ENCODE results near the gene ADGRB2. TPM values are rescaled to one million over a fixed set of nuclear protein-coding genes. Genes with fewer than 3 reads are reported as not detected.

ADGRB2 gene
- total and polyA plus RNA-seq, 7 donors = 1.3 to 3.9 (median 1.4) TPM; not detected in 2

DNA sequence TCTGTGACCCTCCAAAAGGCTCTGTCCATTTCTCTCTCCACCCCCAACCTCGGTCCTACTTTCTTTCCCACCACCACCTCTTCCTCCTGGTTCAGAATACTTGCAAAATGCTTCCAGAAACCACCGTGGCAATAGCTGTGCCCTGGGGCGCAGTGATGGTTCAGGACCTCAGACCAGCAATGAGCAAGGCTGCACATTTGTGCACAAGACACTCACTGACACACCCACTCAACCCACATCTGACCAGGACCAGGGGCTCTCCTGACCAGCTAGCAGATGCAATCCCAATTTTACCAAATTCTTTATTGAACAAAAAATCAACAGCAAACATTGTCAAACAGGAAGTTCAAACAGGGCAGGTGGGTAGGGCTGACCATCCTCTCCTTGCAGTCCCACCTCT lies 26.0 kb upstream of the ADGRB2 start:
- TF ChIP-seq POLR2AphosphoS5 (IDR thresholded peaks at IDR 0.05) = no peak
- TF ChIP-seq POLR2A (IDR thresholded peaks at IDR 0.05) = no peak
- TF ChIP-seq EP300 (IDR thresholded peaks at IDR 0.05) = no peak
- TF ChIP-seq, protein P1, sequence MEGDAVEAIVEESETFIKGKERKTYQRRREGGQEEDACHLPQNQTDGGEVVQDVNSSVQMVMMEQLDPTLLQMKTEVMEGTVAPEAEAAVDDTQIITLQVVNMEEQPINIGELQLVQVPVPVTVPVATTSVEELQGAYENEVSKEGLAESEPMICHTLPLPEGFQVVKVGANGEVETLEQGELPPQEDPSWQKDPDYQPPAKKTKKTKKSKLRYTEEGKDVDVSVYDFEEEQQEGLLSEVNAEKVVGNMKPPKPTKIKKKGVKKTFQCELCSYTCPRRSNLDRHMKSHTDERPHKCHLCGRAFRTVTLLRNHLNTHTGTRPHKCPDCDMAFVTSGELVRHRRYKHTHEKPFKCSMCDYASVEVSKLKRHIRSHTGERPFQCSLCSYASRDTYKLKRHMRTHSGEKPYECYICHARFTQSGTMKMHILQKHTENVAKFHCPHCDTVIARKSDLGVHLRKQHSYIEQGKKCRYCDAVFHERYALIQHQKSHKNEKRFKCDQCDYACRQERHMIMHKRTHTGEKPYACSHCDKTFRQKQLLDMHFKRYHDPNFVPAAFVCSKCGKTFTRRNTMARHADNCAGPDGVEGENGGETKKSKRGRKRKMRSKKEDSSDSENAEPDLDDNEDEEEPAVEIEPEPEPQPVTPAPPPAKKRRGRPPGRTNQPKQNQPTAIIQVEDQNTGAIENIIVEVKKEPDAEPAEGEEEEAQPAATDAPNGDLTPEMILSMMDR (IDR thresholded peaks at IDR 0.05) = no peak
- Histone ChIP-seq H3K27me3 (no peaks in the 10 kb centered on the region), H3K4me1 (peaks cover 0 to 9% (median 4%) of the 10 kb centered on the region in 4 donors), H3K9me3 (no peaks in the 10 kb centered on the region), H3K36me3 (no peaks in the 10 kb centered on the region), H3K4me3 (no peak overlapping the region), H3K27ac (no peak overlapping the region)
- WGBS, 2 donors = 76 to 83% methylated on average over 3 of the region's 3 CpGs
- peak; percentile 50 for DNase-seq
- intact Hi-C loops (cut with DNase I) = no loop called here

- peak overlapping the region; percentile 80 to 84 (median 82) for H3K27ac ChIP-seq
- 9 to 15% methylated on average over 26 of the region's 26 CpGs for WGBS, 2 donors
- H3K27me3 ChIP-seq = no peaks in the 10 kb centered on the region
Measured at GRCh38 chr1:31789259-31790065, 25.3 kb upstream of the ADGRB2 start.

GRCh38 chr1:31788825-31789256 lies 24.7 kb upstream of the ADGRB2 start:
- 1% methylated on average over 22 of the region's 22 CpGs for WGBS, 2 donors
- Histone ChIP-seq H3K27ac (peak overlapping the region; percentile 80 to 84 (median 82)), H3K36me3 (no peaks in the 10 kb centered on the region), H3K27me3 (no peaks in the 10 kb centered on the region), H3K9me3 (no peaks in the 10 kb centered on the region), H3K4me3 (peak overlapping the region; percentile 44 to 67 (median 60)), H3K4me1 (peaks cover 0 to 9% (median 4%) of the 10 kb centered on the region in 4 donors)
- TF ChIP-seq POLR2AphosphoS5 (IDR thresholded peaks at IDR 0.05) (no peak), EP300 (IDR thresholded peaks at IDR 0.05) (no peak), POLR2A (IDR thresholded peaks at IDR 0.05) (no peak)
- TF ChIP-seq, protein P1 (IDR thresholded peaks at IDR 0.05) = no peak
- intact Hi-C loops (cut with DNase I) = loop anchor here (1.0 to 5.0 kb wide), 5 partner anchors 27 to 227 kb away; no protein-coding TSS in a partner anchor
- DNase-seq = no peak

More at GRCh38 chr1:31789259-31790065, 25.3 kb upstream of the ADGRB2 start:
- Histone ChIP-seq H3K36me3 (no peaks in the 10 kb centered on the region), H3K9me3 (no peaks in the 10 kb centered on the region), H3K4me3 (peak overlapping the region; percentile 44 to 67 (median 60)), H3K4me1 (peaks cover 0 to 9% (median 4%) of the 10 kb centered on the region in 4 donors)
- intact Hi-C loops (cut with DNase I) = loop anchor here (1.0 to 5.0 kb wide), 5 partner anchors 27 to 227 kb away; no protein-coding TSS in a partner anchor
- TF ChIP-seq, protein P1 (IDR thresholded peaks at IDR 0.05) = peak; percentile 93 to 98 (median 96)
- TF ChIP-seq POLR2AphosphoS5 (IDR thresholded peaks at IDR 0.05) (peak in 2 of 4 donors; percentile 35 to 44), EP300 (IDR thresholded peaks at IDR 0.05) (no peak), POLR2A (IDR thresholded peaks at IDR 0.05) (no peak)
- peak; percentile 97 for DNase-seq

DNA sequence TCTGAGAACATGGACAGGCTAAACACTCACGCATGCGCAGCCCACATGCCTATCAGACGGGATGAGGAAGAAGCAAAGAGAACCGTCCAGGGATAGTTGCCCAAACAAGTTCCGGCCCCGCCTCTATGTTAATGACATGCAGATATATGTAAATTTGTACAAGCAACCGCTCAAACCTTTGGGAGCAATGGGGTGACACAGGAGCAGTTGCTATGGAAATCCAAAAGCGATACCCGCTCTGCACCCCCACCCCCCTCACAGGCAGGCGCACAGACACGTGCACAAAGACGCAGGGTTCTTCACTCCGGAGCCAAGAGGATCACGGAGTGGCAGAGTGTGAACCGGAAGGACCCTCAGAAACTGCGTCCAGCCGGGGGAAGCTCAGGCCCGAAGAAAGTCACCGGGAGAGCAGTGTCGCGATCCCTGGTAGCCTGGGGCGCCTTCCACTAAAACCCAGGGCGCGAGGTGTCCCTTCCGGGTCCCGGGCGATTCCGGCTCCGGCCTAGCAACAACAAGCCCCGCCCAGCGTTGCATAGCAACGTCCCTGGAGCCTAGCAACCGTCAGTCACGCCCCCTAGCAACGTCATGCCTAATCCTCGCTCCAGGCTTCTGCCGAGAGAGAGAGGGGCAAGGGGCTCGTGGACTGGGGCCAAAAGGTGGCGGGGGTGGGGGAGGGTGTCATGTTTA lies 24.1 kb upstream of the ADGRB2 start:
- WGBS, 2 donors = 2 to 4% methylated on average over 39 of the region's 39 CpGs
- Histone ChIP-seq H3K27me3 (no peaks in the 10 kb centered on the region), H3K36me3 (no peaks in the 10 kb centered on the region), H3K4me1 (peaks cover 0 to 9% (median 4%) of the 10 kb centered on the region in 4 donors), H3K27ac (peak overlapping the region; percentile 80 to 84 (median 82)), H3K4me3 (peak overlapping the region; percentile 44 to 67 (median 60)), H3K9me3 (no peaks in the 10 kb centered on the region)
- intact Hi-C loops (cut with DNase I) = loop anchor here (2.0 to 5.0 kb wide), 3 partner anchors 73 to 226 kb away; no protein-coding TSS in a partner anchor
- peak; percentile 96 for DNase-seq
- TF ChIP-seq POLR2A (IDR thresholded peaks at IDR 0.05) = no peak
- TF ChIP-seq, protein P1 (IDR thresholded peaks at IDR 0.05) = no peak
- no peak for TF ChIP-seq EP300 (IDR thresholded peaks at IDR 0.05)
- TF ChIP-seq POLR2AphosphoS5 (IDR thresholded peaks at IDR 0.05) = peak in 2 of 4 donors; percentile 56 to 62

Measured in sigmoid colon (tissue), 7 donors.